ENCODE measurements around the gene S1PR4.

DNA sequence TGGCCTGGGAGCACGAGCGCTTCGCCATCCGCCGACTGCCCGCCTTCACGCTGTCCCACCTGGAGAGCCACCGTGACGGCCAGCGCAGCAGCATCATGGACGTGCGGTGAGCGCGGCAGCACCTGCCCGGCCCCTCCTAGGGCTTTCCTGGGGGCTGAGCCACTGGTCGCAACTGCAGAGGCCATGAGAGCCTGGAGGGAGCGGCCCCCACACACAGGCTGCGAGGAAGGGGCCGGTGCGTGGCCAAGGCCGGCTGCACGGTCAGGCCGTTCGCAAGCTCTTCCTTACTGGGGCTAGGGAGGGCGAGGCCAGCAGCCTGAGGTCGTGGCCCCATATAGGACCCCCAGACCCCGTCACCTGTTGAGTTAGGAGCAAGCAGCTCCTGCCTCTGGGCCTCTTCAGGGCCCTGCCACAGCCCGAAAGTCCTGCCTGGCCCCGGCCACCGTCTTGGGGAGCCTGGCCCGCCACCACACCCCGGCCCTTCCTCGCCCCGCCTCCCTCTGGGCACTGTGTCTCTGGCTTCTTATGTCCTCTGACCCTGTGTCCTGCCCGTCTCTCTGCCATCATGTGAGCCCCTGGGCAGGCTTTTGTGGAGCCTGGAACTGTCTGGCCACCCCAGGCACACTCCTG lies 26.2 kb downstream of the S1PR4 start:
- TF ChIP-seq, protein P1, sequence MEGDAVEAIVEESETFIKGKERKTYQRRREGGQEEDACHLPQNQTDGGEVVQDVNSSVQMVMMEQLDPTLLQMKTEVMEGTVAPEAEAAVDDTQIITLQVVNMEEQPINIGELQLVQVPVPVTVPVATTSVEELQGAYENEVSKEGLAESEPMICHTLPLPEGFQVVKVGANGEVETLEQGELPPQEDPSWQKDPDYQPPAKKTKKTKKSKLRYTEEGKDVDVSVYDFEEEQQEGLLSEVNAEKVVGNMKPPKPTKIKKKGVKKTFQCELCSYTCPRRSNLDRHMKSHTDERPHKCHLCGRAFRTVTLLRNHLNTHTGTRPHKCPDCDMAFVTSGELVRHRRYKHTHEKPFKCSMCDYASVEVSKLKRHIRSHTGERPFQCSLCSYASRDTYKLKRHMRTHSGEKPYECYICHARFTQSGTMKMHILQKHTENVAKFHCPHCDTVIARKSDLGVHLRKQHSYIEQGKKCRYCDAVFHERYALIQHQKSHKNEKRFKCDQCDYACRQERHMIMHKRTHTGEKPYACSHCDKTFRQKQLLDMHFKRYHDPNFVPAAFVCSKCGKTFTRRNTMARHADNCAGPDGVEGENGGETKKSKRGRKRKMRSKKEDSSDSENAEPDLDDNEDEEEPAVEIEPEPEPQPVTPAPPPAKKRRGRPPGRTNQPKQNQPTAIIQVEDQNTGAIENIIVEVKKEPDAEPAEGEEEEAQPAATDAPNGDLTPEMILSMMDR (conservative IDR thresholded peaks at IDR 0.05 in 1 of 2, IDR thresholded peaks at IDR 0.05 in 1 of 2; ENCODE audit: low read depth in 1 of 2, low read length in 2 of 2): no peak
- no peak for TF ChIP-seq EZH2 (IDR thresholded peaks at IDR 0.05; ENCODE audit: low read length, missing control alignments)

Measured in fibroblast of lung (primary cell).